RWPE1 (cell line): Measurements from ENCODE around the gene HEYL.

Source experiments
- CTCF ChIA-PET: fragments of 350-600 bp; sonication (Branson Sonifier 250); formaldehyde crosslinking; extraction: SDS; loops from one replicate; lab custom pipeline; 2021; lab: Yijun Ruan, JAX
- POLR2A ChIA-PET: fragments of 400-600 bp; formaldehyde crosslinking; extraction: SDS; loops from one replicate; lab custom pipeline; 2020; ENCODE audit warnings: antibody characterized with exemption; ENCODE audit not compliant: low non-redundant PET; lab: Yijun Ruan, JAX
- DNase-seq: peaks from one replicate; pipeline ENCODE4 v3.0.0; 2012; ENCODE audit warnings: low spot score
- H3K27ac ChIP-seq: fragments of 450-650 bp; 2 replicates; pipeline ENCODE4 v1.5.1; 2017
- CTCF ChIP-seq: fragments of 450-650 bp; conservative IDR thresholded peaks from 2 replicates; pipeline ENCODE4 v1.5.1; 2017; ENCODE audit warnings: low read depth, mild to moderate bottlenecking

HEYL gene

GRCh38 chr1:39639305-39640130 is at the start of gene HEYL:
Gene HEYL (minus strand): TSS chr1:39639643. CDS start chr1:39639625, 18 bp downstream.
- H3K27ac ChIP-seq = no peak within 1 kb of the TSS
- ChIA-PET POLR2A (no interaction called here), CTCF (interaction anchor here (0.6 to 1.1 kb wide), 3 partner anchors 8 to 67 kb away, joined by 3 to 4 read pairs (median 4); no protein-coding TSS in a partner anchor)

GRCh38 chr1:39689214-39689613 is 49.8 kb upstream of the HEYL start:
- TF ChIP-seq CTCF = no peak
- CTCF ChIA-PET = interaction anchor here (1.0 kb wide), 1 partner anchor 36 kb away, joined by 3 read pairs; no protein-coding TSS in a partner anchor
- POLR2A ChIA-PET = no interaction called here
- no peak for DNase-seq
- H3K27ac ChIP-seq = no peak overlapping the region

More at GRCh38 chr1:39639305-39640130, at the start of gene HEYL:
- no peak for TF ChIP-seq CTCF
- DNase-seq = peak; percentile 40

GRCh38 chr1:39688706-39689105 is 49.3 kb upstream of the HEYL start:
- TF ChIP-seq CTCF = no peak
- ChIA-PET POLR2A (no interaction called here), CTCF (interaction anchor here (0.5 to 1.0 kb wide), 4 partner anchors 12 to 82 kb away, joined by 3 read pairs; no protein-coding TSS in a partner anchor)
- no peak for DNase-seq
- H3K27ac ChIP-seq = no peak overlapping the region

- CTCF ChIA-PET = no interaction called here
- POLR2A ChIA-PET = no interaction called here
- H3K27ac ChIP-seq = no peak overlapping the region
- no peak for DNase-seq
- no peak for TF ChIP-seq CTCF
Measured at GRCh38 chr1:39687243-39687642, 47.8 kb upstream of the HEYL start.

- no peak for DNase-seq
- TF ChIP-seq CTCF = no peak
- H3K27ac ChIP-seq = no peak overlapping the region
- ChIA-PET CTCF (no interaction called here), POLR2A (no interaction called here)
Measured at GRCh38 chr1:39685071-39685470, 45.6 kb upstream of the HEYL start.

- POLR2A ChIA-PET = no interaction called here
- H3K27ac ChIP-seq = no peak overlapping the region
- no peak for TF ChIP-seq CTCF
- CTCF ChIA-PET = no interaction called here
- no peak for DNase-seq
Measured at GRCh38 chr1:39684313-39684664, 44.8 kb upstream of the HEYL start.
